Astrocyte (in vitro differentiated cells and primary cell): ENCODE data around the gene PLAAT4.

Experiments used
- CTCF ChIP-seq: IDR thresholded peaks from 2 replicates; pipeline ENCODE4 v1.5.1; 2011; ENCODE audit warnings: low read depth, mild to moderate bottlenecking, inconsistent platforms, low read length, moderate library complexity; ENCODE audit not compliant: insufficient read depth
- EZH2 ChIP-seq: IDR thresholded peaks from 2 replicates; pipeline ENCODE4 v1.6.1; 2012; ENCODE audit warnings: mild to moderate bottlenecking, low read length, inconsistent platforms; ENCODE audit not compliant: insufficient read depth

GRCh38 chr11:63503492-63503891 lies 33.1 kb upstream of the PLAAT4 start:
- TF ChIP-seq EZH2: no peak
- TF ChIP-seq CTCF: no peak
